Stimulated activated effector memory CD8-positive, alpha-beta T cell treated with anti-CD3 and anti-CD28 coated beads, Interleukin-12 subunit alpha, Interleukin-12 subunit beta, amount 100 ng/mL, for 72 hours (primary cell): ENCODE data around the gene FRG2.
"Not testable (repeated sequence)": the region's sequence is repeated elsewhere in the genome, so short reads cannot be mapped to it uniquely, and the experiment has no call there.

Experiments used
- ATAC-seq: fragments of 150-1000 bp; cut with Tn5 transposase; 2 replicates; pipeline ENCODE4 v1.10.0; 2021
- DNase-seq, 2 donors: peaks; one replicate each; pipeline ENCODE4 v3.0.0; 2021 to 2022; ENCODE audit warnings: low spot score in 2 of 2
- H3K27ac Mint-ChIP-seq: one replicate; pipeline ENCODE4 v1.8.0; 2022; ENCODE audit warnings: mild to moderate bottlenecking, mixed read lengths
- H3K36me3 Mint-ChIP-seq: one replicate; pipeline ENCODE4 v1.8.0; 2022; ENCODE audit warnings: mild to moderate bottlenecking, mixed read lengths
- H3K4me1 Mint-ChIP-seq: one replicate; pipeline ENCODE4 v1.8.0; 2022; ENCODE audit warnings: mixed read lengths
- H3K4me3 Mint-ChIP-seq: one replicate; pipeline ENCODE4 v1.8.0; 2022; ENCODE audit warnings: mild to moderate bottlenecking, mixed read lengths
- H3K9me3 Mint-ChIP-seq: one replicate; pipeline ENCODE4 v1.8.0; 2022; ENCODE audit warnings: mixed read lengths

Gene FRG2

GRCh38 chr4:190027156-190027555 is at the start of gene FRG2:
Gene FRG2 (minus strand): TSS chr4:190027256. CDS start chr4:190027204, 52 bp downstream.
- not testable (repeated sequence) for H3K27ac Mint-ChIP-seq, DNase-seq, H3K9me3 Mint-ChIP-seq, ATAC-seq, H3K36me3 Mint-ChIP-seq, H3K4me1 Mint-ChIP-seq, H3K4me3 Mint-ChIP-seq

- not testable (repeated sequence) for H3K9me3 Mint-ChIP-seq, H3K4me3 Mint-ChIP-seq, DNase-seq, ATAC-seq, H3K27ac Mint-ChIP-seq, H3K36me3 Mint-ChIP-seq, H3K4me1 Mint-ChIP-seq
Observed at GRCh38 chr4:190068351-190068750, 41.3 kb upstream of the FRG2 start.

DNA sequence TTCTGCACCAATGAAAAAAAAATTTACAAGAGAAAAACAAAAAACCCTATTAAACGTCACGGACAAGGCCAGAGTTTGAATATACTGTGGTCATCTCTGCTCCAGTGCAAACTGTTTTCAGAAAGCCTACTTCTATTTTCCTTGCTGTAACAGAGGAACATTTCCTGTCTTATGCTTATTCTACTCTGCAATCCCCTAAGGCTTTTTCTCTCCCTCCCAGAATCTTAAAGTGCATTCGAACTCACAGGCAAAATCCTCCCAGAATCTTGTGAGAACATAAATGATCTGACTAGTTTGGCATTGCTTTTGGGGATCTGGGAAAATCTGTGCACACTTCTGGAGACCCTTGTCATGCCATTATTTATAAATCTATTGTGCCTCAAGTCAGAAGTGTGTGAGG is 37.7 kb upstream of the FRG2 start:
- H3K4me3 Mint-ChIP-seq, H3K9me3 Mint-ChIP-seq, H3K4me1 Mint-ChIP-seq, ATAC-seq, H3K36me3 Mint-ChIP-seq, DNase-seq, H3K27ac Mint-ChIP-seq: not testable (repeated sequence)

DNA sequence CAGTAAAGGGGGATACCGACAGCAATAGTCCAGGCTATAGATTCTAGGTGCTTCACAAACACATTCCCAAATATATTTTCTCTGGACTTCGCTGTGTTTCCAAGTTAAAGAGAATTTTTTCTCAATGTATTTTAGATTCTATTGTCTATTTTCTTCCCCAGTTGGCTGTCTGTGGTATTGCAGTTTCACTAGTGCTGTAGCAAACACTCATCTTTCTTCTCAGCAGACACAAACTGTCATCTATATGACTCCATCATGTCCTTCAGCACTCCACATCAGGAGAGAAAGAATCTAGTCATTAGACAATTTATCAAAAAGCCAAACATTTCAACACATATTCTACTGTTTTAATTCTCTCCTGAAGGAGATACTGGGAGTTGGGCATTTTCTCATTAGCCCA is 37.3 kb upstream of the FRG2 start, which contains the start of gene DBET:
TSS of gene DBET (plus strand) at position 161 of the 400 bp plus-strand sequence.
- not testable (repeated sequence) for H3K4me1 Mint-ChIP-seq, DNase-seq, H3K4me3 Mint-ChIP-seq, H3K9me3 Mint-ChIP-seq, H3K36me3 Mint-ChIP-seq, H3K27ac Mint-ChIP-seq, ATAC-seq

DNA sequence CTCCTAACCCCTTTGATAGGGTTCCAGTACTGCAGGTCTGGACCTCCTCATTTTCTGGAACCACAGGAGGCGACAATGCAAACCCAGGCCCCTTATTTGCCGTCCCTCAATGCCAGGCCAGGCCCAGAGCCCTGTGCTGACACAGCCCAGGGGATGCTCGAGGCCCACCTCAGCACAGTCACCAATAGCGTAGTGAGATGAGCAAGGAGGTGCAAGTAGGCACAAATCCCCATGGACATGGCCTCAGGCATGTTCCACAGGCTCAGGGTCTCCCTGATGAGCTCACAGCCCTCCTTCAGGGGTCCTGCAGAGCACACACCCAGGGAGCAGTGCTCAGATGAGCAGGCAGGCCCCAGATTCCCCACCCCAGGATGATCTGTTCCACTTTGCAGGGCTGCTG is 31.9 kb upstream of the FRG2 start:
- H3K27ac Mint-ChIP-seq, H3K4me3 Mint-ChIP-seq, ATAC-seq, H3K4me1 Mint-ChIP-seq, H3K36me3 Mint-ChIP-seq, DNase-seq, H3K9me3 Mint-ChIP-seq: not testable (repeated sequence)

DNA sequence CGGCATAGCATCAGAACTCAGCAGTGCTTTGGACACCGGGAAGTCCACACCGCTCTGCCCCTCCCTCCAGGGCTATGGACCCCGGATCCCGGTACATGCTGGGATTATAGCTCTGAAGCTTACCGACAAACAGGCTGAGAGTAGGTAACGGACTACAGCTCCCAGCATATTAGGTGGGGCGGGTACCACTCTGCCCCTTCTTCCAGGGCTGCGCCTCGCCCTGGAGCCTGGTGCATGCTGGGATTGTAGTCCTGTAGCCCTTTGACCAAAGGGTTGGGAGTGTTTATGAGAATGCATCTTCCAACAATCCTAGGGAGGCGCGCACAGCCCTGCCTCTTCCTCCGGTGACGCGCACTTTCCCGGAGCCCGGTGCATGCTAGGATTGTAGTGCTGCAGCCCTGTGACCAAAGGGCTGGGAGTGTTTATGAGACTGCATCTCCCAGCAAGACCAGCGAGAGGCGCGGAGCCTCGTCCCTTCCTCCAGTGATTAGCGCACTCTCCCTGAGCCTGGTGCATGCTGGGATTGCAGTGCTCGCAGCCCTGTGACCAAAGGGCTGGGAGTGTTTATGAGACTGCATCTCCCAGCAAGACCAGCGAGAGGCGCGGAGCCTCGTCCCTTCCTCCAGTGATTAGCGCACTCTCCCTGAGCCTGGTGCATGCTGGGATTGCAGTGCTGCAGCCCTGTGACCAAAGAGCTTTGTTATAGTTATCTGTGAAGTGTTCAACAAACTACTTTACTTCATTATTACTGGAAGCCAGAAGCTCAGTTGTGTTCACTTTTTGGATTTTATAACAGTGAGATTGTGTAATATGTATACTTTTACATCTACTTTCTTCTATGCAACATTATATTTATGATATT is 22.6 kb upstream of the FRG2 start:
- H3K9me3 Mint-ChIP-seq, H3K4me1 Mint-ChIP-seq, DNase-seq, H3K27ac Mint-ChIP-seq, H3K4me3 Mint-ChIP-seq, H3K36me3 Mint-ChIP-seq, ATAC-seq: not testable (repeated sequence)

- not testable (repeated sequence) for H3K4me3 Mint-ChIP-seq, ATAC-seq, H3K4me1 Mint-ChIP-seq, H3K27ac Mint-ChIP-seq, DNase-seq, H3K9me3 Mint-ChIP-seq, H3K36me3 Mint-ChIP-seq
Observed at GRCh38 chr4:190047627-190048026, 20.6 kb upstream of the FRG2 start.

DNA sequence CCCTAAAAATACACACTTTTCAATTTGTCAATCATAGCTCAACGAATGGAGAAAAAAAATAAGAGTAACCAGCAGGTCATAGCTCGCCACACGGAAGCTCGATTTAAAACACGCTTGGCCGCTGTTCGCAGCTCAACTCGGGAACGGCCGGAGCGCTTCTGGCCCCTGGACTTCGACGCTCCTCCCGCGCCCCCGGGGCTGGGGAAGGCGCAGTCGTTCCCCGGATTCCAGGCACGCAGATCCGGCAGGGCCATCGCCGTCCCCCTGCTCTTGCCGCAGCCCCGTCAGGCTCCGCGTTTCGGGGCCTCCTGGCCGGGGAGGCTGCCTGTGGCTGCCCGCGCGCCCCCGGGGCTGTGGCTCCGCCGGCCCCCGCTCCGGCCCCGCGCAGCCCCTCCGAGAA is 13.8 kb upstream of the FRG2 start:
- not testable (repeated sequence) for H3K4me3 Mint-ChIP-seq, H3K4me1 Mint-ChIP-seq, ATAC-seq, H3K9me3 Mint-ChIP-seq, H3K27ac Mint-ChIP-seq, H3K36me3 Mint-ChIP-seq, DNase-seq

DNA sequence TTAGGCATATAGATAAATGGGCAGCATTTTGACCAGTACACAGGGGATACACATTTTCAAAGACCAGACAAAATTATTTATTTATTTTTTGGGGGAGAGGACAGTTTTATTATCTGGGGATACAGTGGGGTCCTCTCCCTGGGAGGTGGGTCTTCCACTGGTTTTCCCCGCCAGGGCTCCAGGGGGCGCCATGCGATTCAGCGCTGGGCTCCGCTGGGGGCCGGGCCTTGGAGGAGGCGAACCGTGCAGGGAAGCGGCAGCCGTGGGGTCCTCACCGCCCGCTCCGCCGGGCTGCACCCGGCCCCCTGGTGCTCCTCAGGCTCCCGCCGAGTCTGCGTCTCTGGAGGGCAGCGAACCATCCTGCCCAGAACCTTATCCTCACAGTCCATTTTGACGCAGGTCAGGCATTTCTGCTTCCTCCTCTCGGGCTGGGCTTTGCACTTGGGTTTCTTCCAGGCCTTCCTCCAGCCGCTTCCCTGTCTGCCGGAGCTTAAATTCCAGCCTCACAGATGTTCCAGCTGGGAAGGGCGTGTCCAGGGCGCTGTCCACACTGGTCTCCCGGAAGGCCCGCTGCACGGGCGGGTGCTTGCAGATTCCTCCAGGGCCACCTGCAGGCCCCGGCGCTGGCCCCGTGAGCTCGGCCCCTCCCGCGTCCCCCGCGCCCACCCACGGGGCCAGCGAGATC is 10.8 kb upstream of the FRG2 start:
- not testable (repeated sequence) for H3K27ac Mint-ChIP-seq, H3K9me3 Mint-ChIP-seq, H3K4me1 Mint-ChIP-seq, H3K4me3 Mint-ChIP-seq, H3K36me3 Mint-ChIP-seq
- peak; percentile 56 for ATAC-seq
- DNase-seq, result peak in 1 of 2 donors; percentile 54

DNA sequence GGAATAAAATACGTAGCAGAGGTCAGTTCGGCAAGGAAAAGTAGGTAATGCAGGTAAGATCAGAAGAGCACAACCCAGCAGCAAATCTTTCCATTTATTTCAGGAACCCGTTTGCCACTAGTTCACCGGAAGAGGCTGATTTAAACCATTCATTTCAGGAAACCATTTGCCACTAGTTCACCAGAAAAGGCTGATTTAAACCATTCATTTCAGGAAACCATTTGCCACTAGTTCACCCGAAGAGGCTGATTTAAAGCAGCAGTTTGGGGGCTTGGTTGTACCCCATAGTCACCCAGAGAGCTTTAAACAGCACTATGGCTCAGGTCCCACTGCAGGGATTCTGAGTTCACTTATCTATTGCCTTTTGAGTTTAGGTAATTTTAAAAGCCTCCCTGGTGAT is 4.2 kb upstream of the FRG2 start:
- not testable (repeated sequence) for H3K27ac Mint-ChIP-seq, H3K4me1 Mint-ChIP-seq, H3K36me3 Mint-ChIP-seq, H3K4me3 Mint-ChIP-seq, DNase-seq, H3K9me3 Mint-ChIP-seq
- ATAC-seq, result peak; percentile 75

GRCh38 chr4:190022614-190023281 is 4.3 kb downstream of the FRG2 start:
- not testable (repeated sequence) for H3K9me3 Mint-ChIP-seq, H3K27ac Mint-ChIP-seq, DNase-seq
- H3K4me1 Mint-ChIP-seq, result peaks cover 31% of the 10 kb centered on the region
- ATAC-seq, result peak; percentile 71
- peak overlapping the region; percentile 56 for H3K4me3 Mint-ChIP-seq
- H3K36me3 Mint-ChIP-seq, result peaks cover 27% of the 10 kb centered on the region

DNA sequence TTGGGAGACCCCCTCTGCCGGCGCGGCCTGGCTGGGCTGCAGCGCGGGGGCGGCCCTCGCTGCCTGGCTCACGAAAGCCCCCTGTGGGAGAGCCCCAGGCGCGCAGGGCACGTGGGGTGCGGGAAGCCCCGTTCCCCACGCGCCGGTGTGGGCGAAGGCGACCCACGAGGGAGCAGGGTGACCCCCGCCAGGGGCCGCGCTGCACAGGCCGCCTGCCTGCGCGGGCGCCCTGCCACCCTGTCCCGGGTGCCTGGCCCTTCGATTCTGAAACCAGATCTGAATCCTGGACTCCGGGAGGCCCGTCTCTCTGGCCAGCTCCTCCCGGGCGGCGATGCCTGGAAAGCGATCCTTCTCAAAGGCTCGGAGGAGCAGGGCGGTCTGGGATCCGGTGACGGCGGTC is 5.1 kb downstream of the FRG2 start:
- H3K9me3 Mint-ChIP-seq, ATAC-seq, H3K4me3 Mint-ChIP-seq, H3K27ac Mint-ChIP-seq, DNase-seq: not testable (repeated sequence)
- H3K36me3 Mint-ChIP-seq, result peaks cover 27% of the 10 kb centered on the region
- peaks cover 32% of the 10 kb centered on the region for H3K4me1 Mint-ChIP-seq

- peaks cover 27% of the 10 kb centered on the region for H3K36me3 Mint-ChIP-seq
- H3K9me3 Mint-ChIP-seq, result no peaks in the 10 kb centered on the region
- DNase-seq, result peak in 1 of 2 donors; percentile 74
- peak overlapping the region; percentile 68 for H3K4me3 Mint-ChIP-seq
- peak overlapping the region; percentile 43 for H3K27ac Mint-ChIP-seq
- H3K4me1 Mint-ChIP-seq, result peaks cover 35% of the 10 kb centered on the region
- ATAC-seq, result peak; percentile 35
Observed at GRCh38 chr4:190020790-190021717, 6.0 kb downstream of the FRG2 start.

DNA sequence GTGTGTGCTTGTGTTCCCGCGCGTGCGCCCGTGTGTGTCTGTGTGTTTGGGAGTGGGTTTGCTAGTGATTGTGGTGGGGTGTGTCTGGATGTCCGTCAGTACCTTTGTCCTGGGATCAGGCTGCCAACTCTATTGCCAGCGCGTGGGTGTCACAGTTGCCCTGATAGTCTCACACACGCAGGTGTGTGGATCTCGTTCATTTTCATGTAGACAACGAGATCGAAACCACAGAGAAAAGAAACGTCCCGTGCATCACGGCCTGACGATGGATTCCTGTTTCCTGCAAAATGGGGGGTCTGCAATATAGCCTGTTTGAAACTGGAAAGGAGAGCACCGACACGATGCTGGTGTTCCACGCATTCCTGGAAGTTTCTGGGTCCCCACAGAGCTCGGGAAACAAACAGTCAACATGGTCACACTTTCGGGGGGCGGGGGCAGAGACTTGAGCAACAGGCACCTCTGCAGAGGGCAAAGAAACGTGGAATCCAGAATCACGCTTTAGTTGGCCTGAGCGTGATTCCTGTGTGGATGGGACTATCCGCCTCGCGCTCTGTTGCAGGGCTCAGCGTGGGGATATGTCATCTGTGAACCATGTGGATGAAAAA is 7.1 kb downstream of the FRG2 start:
- not testable (repeated sequence) for H3K9me3 Mint-ChIP-seq, ATAC-seq, DNase-seq
- Mint-ChIP-seq H3K4me1 (peaks cover 43% of the 10 kb centered on the region), H3K27ac (peak overlapping the region; percentile 18), H3K36me3 (peaks cover 27% of the 10 kb centered on the region), H3K4me3 (peak overlapping the region; percentile 68)
